ENCODE measurements around the gene SHLD1. TPM values are rescaled to one million over a fixed set of nuclear protein-coding genes. Genes with fewer than 3 reads are reported as not detected.

Gene SHLD1
- polyA plus RNA-seq, 1 donor from 2014 or later: 15.3 TPM

GRCh38 chr20:5865604-5866003 lies 115.4 kb downstream of the SHLD1 start:
- TF ChIP-seq SMC3 (conservative IDR thresholded peaks at IDR 0.05; ENCODE audit: poor library complexity) (no peak), REST (IDR thresholded peaks at IDR 0.05; ENCODE audit: borderline replicate concordance) (no peak)
- Histone ChIP-seq H3K9ac (ENCODE audit: low read length) (no peak overlapping the region), H3K9me2 (ENCODE audit: insufficient read depth, low read length) (no peaks in the 10 kb centered on the region), H3K4me2 (ENCODE audit: low read length) (no peak overlapping the region), H3K36me3 (ENCODE audit: insufficient read depth, low read length) (no peaks in the 10 kb centered on the region), H3K9me3 (ENCODE audit: low read length) (no peaks in the 10 kb centered on the region), H3K79me2 (replicated peaks; ENCODE audit: insufficient read depth, low read length) (no peaks in the 10 kb centered on the region), H3K4me3 (ENCODE audit: low read length) (no peak overlapping the region), H3F3A (ENCODE audit: insufficient read depth, low read length, poor library complexity, severe bottlenecking) (no peaks in the 10 kb centered on the region), H4K20me1 (ENCODE audit: insufficient read depth) (no peaks in the 10 kb centered on the region), H3K27me3 (ENCODE audit: insufficient read depth, low read depth, low read length) (no peaks in the 10 kb centered on the region), H3K27ac (ENCODE audit: low read length) (no peak overlapping the region), H2AFZ (ENCODE audit: low read depth, low read length) (no peak overlapping the region)

GRCh38 chr20:5870568-5870981 lies 120.4 kb downstream of the SHLD1 start:
- Histone ChIP-seq H3K27me3 (ENCODE audit: insufficient read depth, low read depth, low read length) (no peaks in the 10 kb centered on the region), H3K4me3 (ENCODE audit: low read length) (no peak overlapping the region), H3F3A (ENCODE audit: insufficient read depth, low read length, poor library complexity, severe bottlenecking) (no peaks in the 10 kb centered on the region), H3K9me3 (ENCODE audit: low read length) (no peaks in the 10 kb centered on the region), H3K79me2 (replicated peaks; ENCODE audit: insufficient read depth, low read length) (no peaks in the 10 kb centered on the region), H3K9me2 (ENCODE audit: insufficient read depth, low read length) (no peaks in the 10 kb centered on the region), H3K9ac (ENCODE audit: low read length) (no peak overlapping the region), H3K27ac (ENCODE audit: low read length) (no peak overlapping the region), H3K4me2 (ENCODE audit: low read length) (no peak overlapping the region), H4K20me1 (ENCODE audit: insufficient read depth) (no peaks in the 10 kb centered on the region), H3K36me3 (ENCODE audit: insufficient read depth, low read length) (no peaks in the 10 kb centered on the region), H2AFZ (ENCODE audit: low read depth, low read length) (no peak overlapping the region)
- TF ChIP-seq MXI1 (conservative IDR thresholded peaks at IDR 0.05; ENCODE audit: poor library complexity, severe bottlenecking): no peak
- TF ChIP-seq REST (IDR thresholded peaks at IDR 0.05; ENCODE audit: borderline replicate concordance): no peak
- no peak for TF ChIP-seq EP300 (conservative IDR thresholded peaks at IDR 0.05; ENCODE audit: poor library complexity, severe bottlenecking)
- TF ChIP-seq TAF1 (IDR thresholded peaks at IDR 0.05; ENCODE audit: low read depth): no peak
- TF ChIP-seq POLR2AphosphoS5 (IDR thresholded peaks at IDR 0.05): no peak
- no peak for TF ChIP-seq SMC3 (conservative IDR thresholded peaks at IDR 0.05; ENCODE audit: poor library complexity)
- no peak for TF ChIP-seq EZH2 (IDR thresholded peaks at IDR 0.05; ENCODE audit: borderline replicate concordance, insufficient read depth, low read length, poor library complexity, severe bottlenecking)
- no peak for TF ChIP-seq RAD21 (conservative IDR thresholded peaks at IDR 0.05)
- TF ChIP-seq CTCF (IDR thresholded peaks at IDR 0.05; ENCODE audit: poor library complexity, severe bottlenecking): no peak
